ENCODE results near the gene ODAD3.

ODAD3 gene

DNA sequence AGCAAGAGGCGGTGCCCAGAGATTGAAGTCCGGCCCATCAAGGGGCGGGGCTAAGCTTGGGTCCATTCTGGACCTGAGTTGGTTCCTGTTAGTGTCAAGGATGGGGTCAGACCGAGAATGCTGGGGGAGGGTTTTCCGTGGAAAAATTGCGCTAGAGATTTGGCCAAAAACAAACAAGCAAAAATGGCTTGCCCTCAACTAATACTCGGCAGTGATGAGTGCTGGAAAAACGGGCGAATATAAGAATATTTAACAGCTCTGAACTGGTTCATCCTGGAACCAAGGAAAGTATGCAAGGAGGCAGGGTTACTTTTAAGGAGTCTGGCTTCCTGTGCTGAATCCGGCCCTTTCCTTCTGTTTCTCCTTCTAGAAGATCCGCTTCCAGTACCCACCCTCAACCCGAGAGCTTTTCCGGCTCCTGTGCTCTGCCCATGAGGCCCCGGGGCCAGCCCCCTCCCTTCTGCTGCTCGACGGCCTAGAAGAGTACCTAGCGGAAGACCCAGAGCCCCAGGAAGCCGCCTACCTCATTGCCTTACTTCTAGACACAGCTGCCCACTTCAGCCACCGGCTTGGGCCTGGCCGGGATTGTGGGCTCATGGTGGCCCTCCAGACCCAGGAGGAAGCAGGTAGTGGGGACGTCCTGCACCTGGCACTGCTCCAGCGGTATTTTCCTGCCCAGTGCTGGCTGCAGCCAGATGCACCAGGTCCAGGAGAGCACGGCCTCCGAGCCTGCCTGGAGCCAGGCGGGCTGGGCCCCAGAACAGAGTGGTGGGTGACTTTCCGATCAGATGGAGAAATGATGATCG lies 59.6 kb downstream of the ODAD3 start:
- TF ChIP-seq TAF1 (IDR thresholded peaks at IDR 0.05; ENCODE audit: borderline replicate concordance, insufficient read depth, low read length) (peak; percentile 80; the same call in 1 of the 2 replicates), FOXP2 (optimal IDR thresholded peaks at IDR 0.05; ENCODE audit: borderline replicate concordance, extremely low read depth, extremely low read length, insufficient read depth) (no peak), SIN3A (IDR thresholded peaks at IDR 0.05; ENCODE audit: borderline replicate concordance, insufficient read depth, low read length) (no peak), POLR2AphosphoS5 (IDR thresholded peaks at IDR 0.05; ENCODE audit: low read depth, low read length) (peak; percentile 94)
- TF ChIP-seq, protein P1, sequence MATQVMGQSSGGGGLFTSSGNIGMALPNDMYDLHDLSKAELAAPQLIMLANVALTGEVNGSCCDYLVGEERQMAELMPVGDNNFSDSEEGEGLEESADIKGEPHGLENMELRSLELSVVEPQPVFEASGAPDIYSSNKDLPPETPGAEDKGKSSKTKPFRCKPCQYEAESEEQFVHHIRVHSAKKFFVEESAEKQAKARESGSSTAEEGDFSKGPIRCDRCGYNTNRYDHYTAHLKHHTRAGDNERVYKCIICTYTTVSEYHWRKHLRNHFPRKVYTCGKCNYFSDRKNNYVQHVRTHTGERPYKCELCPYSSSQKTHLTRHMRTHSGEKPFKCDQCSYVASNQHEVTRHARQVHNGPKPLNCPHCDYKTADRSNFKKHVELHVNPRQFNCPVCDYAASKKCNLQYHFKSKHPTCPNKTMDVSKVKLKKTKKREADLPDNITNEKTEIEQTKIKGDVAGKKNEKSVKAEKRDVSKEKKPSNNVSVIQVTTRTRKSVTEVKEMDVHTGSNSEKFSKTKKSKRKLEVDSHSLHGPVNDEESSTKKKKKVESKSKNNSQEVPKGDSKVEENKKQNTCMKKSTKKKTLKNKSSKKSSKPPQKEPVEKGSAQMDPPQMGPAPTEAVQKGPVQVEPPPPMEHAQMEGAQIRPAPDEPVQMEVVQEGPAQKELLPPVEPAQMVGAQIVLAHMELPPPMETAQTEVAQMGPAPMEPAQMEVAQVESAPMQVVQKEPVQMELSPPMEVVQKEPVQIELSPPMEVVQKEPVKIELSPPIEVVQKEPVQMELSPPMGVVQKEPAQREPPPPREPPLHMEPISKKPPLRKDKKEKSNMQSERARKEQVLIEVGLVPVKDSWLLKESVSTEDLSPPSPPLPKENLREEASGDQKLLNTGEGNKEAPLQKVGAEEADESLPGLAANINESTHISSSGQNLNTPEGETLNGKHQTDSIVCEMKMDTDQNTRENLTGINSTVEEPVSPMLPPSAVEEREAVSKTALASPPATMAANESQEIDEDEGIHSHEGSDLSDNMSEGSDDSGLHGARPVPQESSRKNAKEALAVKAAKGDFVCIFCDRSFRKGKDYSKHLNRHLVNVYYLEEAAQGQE (IDR thresholded peaks at IDR 0.05; ENCODE audit: insufficient read depth in 1 of 2, low read depth in 2 of 2, low read length in 2 of 2) = 0 out of 4 replicates have a peak, but pooled peaks of 1 of the 2 experiments have one; percentile 42

- TF ChIP-seq POLR2AphosphoS5 (IDR thresholded peaks at IDR 0.05; ENCODE audit: low read depth, low read length) = peak; percentile 75
- no peak for TF ChIP-seq SIN3A (IDR thresholded peaks at IDR 0.05; ENCODE audit: borderline replicate concordance, insufficient read depth, low read length)
- TF ChIP-seq TAF1 (IDR thresholded peaks at IDR 0.05; ENCODE audit: borderline replicate concordance, insufficient read depth, low read length) = no peak
- TF ChIP-seq FOXP2 (optimal IDR thresholded peaks at IDR 0.05; ENCODE audit: borderline replicate concordance, extremely low read depth, extremely low read length, insufficient read depth) = peak; percentile 46
- TF ChIP-seq, protein P1 (IDR thresholded peaks at IDR 0.05; ENCODE audit: insufficient read depth in 1 of 2, low read depth in 2 of 2, low read length in 2 of 2) = no peak
Measured at GRCh38 chr19:11374433-11375142, 60.3 kb downstream of the ODAD3 start, which contains the start of gene SWSAP1. SWSAP1 (plus strand) TSS chr19:11374666; CDS start chr19:11374681, 15 bp downstream.

GRCh38 chr19:11373885-11374432 lies 61.0 kb downstream of the ODAD3 start:
- no peak for TF ChIP-seq TAF1 (IDR thresholded peaks at IDR 0.05; ENCODE audit: borderline replicate concordance, insufficient read depth, low read length)

GRCh38 chr19:11373166-11373884 lies 61.6 kb downstream of the ODAD3 start:
- no peak for TF ChIP-seq FOXP2 (optimal IDR thresholded peaks at IDR 0.05; ENCODE audit: borderline replicate concordance, extremely low read depth, extremely low read length, insufficient read depth)
- TF ChIP-seq SIN3A (IDR thresholded peaks at IDR 0.05; ENCODE audit: borderline replicate concordance, insufficient read depth, low read length) = no peak
- TF ChIP-seq TAF1 (IDR thresholded peaks at IDR 0.05; ENCODE audit: borderline replicate concordance, insufficient read depth, low read length) = no peak
- TF ChIP-seq POLR2AphosphoS5 (IDR thresholded peaks at IDR 0.05; ENCODE audit: low read depth, low read length) = no peak
- TF ChIP-seq, protein P1 (IDR thresholded peaks at IDR 0.05; ENCODE audit: insufficient read depth in 1 of 2, low read depth in 2 of 2, low read length in 2 of 2) = no peak

DNA sequence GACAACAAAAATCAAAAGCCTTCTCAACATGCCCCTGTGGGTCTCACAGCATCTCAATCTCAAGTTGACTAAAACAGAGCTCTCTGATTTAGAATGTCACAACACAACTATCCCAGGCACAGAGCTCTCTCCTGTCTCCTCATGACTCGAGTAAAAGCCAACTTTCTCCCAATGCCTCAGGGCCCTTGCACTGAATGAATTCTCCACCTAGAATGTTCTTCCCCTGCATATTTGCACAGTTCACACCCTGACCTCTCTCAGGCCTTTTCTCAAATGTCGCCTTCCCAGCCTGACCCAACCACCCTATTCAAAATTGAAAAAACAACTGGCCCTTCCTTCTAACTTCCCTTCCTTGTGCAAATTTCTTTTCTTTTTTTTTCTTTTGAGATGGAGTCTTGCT lies 64.2 kb downstream of the ODAD3 start:
- TF ChIP-seq POLR2AphosphoS5 (IDR thresholded peaks at IDR 0.05; ENCODE audit: low read depth, low read length) (no peak), FOXP2 (optimal IDR thresholded peaks at IDR 0.05; ENCODE audit: borderline replicate concordance, extremely low read depth, extremely low read length, insufficient read depth) (no peak), SIN3A (IDR thresholded peaks at IDR 0.05; ENCODE audit: borderline replicate concordance, insufficient read depth, low read length) (no peak), TAF1 (IDR thresholded peaks at IDR 0.05; ENCODE audit: borderline replicate concordance, insufficient read depth, low read length) (no peak)
- TF ChIP-seq, protein P1 (IDR thresholded peaks at IDR 0.05; ENCODE audit: insufficient read depth in 1 of 2, low read depth in 2 of 2, low read length in 2 of 2) = no peak
